GM20000 (cell line): ENCODE data around the gene SMLR1.

Source experiments
- DNase-seq: peaks from one replicate; pipeline ENCODE4 v3.0.0; 2012; ENCODE audit warnings: low spot score
- CTCF ChIP-seq: IDR thresholded peaks from 2 replicates; pipeline ENCODE4 v1.5.1; 2012; ENCODE audit warnings: mild to moderate bottlenecking, control low read depth; ENCODE audit errors: extremely low read depth, missing control alignments

SMLR1 gene

GRCh38 chr6:130858054-130858453 lies 30.8 kb downstream of the SMLR1 start:
- TF ChIP-seq CTCF, result no peak
- DNase-seq, result no peak

- no peak for DNase-seq
- no peak for TF ChIP-seq CTCF
Observed at GRCh38 chr6:130858498-130859160, 31.4 kb downstream of the SMLR1 start.

- TF ChIP-seq CTCF, result no peak
- DNase-seq, result no peak
Observed at GRCh38 chr6:130859161-130859867, 32.1 kb downstream of the SMLR1 start.

GRCh38 chr6:130862370-130862769 lies 35.2 kb downstream of the SMLR1 start:
- TF ChIP-seq CTCF, result no peak
- DNase-seq, result no peak

- no peak for TF ChIP-seq CTCF
- no peak for DNase-seq
Observed at GRCh38 chr6:130863415-130864230, 36.4 kb downstream of the SMLR1 start.

GRCh38 chr6:130864344-130864743 lies 37.1 kb downstream of the SMLR1 start:
- no peak for TF ChIP-seq CTCF
- DNase-seq, result no peak

GRCh38 chr6:130865793-130866192 lies 38.6 kb downstream of the SMLR1 start:
- no peak for DNase-seq
- TF ChIP-seq CTCF, result no peak
